HG02588 (cell line): ENCODE data around the gene GRK6.

ENCODE experiments used
- ATAC-seq: cut with Tn5 transposase; IDR thresholded peaks from one replicate; pipeline ENCODE4 v1.9.1; 2021; ENCODE audit warnings: mild to moderate bottlenecking, moderate library complexity; ENCODE audit not compliant: unreplicated experiment

The GRK6 gene

DNA sequence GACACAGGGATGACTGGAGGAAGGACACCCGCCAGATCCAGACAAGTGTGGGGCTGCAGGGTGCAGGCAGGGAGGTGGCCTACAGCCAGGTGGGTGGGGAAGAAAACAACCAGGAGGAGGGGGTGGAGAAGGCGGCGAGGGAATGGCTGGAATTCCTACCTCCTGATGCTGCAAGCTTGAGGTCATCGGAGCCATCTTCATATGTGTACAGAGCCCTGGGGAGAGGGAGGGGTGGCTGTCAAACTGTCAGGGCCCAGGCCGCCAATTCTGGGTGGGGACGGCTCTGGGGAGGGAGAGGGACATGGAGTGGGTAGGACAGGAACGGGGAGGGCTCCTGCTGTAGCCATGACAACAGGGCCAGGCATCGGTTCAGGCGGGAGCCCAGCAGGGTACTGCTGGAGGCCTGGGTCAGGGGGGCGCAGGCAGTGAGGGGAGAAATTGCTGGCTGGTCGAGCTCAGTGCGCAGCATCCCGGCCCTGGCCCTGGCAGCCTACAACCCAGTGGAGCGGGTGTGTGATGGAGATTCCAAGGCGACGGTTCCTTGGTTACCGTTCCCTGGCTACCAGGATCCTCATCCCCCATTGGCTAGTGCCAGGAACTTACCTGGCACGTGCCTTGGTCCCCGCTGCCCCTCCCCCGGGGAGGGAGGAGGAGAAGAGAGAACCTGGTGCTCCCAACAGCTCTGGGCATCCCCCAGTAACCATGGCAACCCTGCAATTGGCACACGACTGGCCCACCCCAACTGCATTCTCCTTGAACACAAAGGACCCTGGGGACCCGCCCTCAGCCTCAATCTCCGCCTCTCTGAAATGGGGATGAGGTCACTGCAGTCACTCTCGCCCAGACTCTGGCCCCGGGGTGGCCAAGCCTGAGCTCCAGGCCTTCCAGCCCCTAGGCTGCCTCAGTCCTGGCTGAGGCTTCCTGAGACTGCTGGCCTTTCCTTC lies 42.5 kb downstream of the GRK6 start:
- no peak for ATAC-seq

DNA sequence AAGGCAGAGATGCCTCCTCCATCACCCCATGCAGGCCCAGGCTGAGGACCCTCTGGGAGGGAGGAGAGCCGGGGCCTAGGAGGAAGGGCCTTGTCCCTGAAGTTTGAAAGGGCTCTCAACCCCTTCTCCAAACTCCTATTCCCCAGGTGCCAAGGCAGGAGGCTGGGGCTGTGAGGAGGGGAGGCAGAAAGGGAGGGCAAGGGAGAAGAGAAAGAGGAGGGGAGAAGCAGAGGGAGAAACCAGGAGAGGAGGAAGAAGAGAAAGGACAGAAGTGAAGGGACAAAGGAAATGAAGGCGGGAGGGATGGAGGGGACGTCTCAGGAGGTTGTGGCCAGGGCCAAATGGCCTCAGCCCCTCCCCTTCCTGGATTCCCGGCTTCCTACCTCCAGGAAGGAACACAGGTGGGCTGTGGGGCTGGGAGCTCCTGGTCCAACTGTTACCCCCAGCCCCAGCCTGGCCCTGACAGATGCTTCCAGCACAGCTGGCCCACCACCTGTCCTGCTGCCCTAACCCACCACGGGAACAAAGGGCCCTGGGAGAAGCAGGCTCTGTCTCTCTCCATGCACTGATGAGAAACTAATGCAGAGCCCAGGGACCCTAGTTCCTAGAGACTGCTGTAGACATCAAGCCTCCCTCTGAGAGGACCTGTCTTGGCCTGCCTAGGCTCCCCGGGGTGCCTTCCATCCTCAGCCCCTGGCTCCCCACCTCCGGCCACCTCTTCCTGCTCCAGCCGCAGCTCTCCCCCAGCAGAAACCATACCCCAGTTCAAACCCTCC lies 43.5 kb downstream of the GRK6 start:
- ATAC-seq: no peak

DNA sequence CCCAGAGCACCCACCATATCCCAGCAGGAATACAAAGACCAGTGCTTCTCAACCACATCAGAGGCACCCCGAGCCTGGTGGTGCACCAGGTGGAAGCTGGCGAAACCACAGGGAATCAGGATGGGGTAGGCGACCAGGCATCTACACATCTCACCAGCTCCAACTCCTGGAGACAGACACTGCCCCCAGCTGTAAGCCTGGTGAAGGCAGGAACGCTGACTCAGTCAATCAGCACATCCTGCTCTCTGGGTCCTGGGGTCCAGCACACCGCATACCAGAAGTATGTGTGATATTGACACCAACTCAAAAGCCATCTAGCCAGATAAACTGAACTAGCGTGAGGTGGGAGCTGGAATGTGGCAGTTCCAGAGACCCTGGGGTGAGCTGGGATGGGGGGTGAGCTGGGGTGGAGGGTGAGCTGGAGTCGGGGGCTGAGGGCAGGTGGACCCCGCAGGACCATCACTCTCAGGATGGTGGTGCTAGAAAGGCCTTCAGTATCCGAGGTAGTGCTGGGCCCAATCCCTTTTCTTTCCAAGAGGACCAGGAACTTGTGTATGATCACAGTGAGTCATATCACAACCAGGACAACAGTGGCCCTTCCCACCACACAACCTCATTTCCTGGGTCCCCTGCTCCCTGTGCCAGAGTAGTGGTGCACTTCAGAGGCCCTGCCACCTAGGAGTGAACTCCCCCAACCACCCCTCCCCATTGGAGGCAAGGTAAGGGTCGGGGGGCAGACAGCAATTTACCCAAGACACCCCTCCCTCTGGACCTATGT lies 44.5 kb downstream of the GRK6 start:
- ATAC-seq: no peak

DNA sequence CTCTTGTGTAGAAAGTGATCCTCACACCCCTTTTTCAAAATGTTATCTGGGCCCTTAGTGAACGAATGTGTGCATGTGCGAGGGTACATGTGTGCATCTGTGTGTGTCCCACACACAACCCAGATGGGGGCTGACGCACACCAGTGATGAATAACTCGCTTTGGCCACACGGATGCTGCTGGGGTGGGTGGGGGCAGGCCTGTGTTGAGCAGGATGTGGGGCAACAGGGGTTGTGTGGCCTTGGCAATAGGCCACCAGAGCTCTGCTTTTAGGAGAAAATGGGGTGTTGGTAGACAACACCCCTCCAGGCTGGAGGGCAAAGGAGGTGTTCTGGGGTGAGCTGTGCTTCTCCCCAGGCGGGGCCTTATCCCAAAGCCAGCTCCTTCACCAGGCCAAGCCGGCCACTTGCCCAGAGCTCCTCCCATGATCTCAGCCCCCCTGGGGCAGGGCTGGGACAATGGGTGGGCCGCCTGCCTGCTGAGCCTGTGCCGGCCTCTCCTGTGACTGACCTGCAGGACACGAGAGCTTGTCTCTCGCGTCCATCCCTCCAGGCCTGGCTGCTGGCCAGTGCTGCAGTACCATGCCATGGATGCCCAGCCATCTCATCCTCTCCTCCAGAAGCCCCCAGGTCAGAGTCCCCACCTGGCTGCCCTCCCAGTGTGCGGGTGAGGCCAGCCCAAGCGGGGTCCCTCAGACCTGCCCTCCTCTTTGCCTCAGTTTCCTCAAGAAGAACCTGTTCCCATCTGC lies 45.3 kb downstream of the GRK6 start:
- no peak for ATAC-seq

- no peak for ATAC-seq
Observed at GRCh38 chr5:177472460-177473442, 46.3 kb downstream of the GRK6 start.

- no peak for ATAC-seq
Observed at GRCh38 chr5:177473443-177474001, 47.0 kb downstream of the GRK6 start, which contains the start of gene DBN1. Gene DBN1, minus strand, starts transcription at chr5:177473634. Its CDS starts 113 bp downstream, at chr5:177473521.

GRCh38 chr5:177474002-177474476 lies 47.6 kb downstream of the GRK6 start:
- ATAC-seq: no peak

- ATAC-seq: no peak
Observed at GRCh38 chr5:177474846-177475562, 48.5 kb downstream of the GRK6 start.

- no peak for ATAC-seq
Observed at GRCh38 chr5:177475563-177476427, 49.3 kb downstream of the GRK6 start.

- no peak for ATAC-seq
Observed at GRCh38 chr5:177476531-177477233, 50.2 kb downstream of the GRK6 start.

DNA sequence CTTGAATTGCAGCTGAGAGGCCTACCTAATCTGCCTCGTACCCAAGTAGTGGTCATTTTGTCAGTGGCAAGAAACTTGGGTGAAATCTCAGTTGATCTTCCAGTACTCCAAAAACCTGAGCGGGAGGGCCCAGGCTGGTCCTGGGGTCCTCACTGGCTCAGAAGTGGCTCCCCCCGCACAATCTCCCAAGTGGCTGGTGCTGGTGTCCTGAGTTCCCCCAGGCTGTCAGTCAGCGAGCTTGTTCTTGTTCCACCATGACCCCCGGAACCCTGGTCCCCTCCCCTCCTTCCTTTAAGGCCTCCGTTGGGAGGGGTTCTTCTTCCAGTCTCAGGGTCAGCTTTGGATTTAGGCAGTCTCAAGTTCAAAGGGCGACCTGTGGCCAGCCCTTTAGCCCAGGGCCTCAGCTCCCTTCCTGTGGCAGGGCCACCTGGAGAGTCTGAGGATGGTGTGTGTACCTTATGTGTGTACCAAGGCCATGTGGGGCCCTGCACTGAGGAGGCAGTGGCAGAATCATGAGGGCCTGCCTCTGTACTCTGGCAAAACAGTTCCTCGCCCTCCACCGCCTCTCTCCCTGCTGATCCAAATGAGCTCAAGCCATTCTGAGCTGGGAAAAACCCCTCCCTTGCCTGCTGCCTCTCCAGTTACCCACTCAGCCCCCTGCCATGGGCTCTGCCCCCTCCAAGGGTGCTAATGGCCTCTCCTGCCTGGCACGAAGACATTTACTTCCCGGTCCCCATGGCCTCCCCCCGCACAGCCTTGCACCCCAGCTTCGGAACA lies 51.4 kb downstream of the GRK6 start:
- ATAC-seq: no peak

DNA sequence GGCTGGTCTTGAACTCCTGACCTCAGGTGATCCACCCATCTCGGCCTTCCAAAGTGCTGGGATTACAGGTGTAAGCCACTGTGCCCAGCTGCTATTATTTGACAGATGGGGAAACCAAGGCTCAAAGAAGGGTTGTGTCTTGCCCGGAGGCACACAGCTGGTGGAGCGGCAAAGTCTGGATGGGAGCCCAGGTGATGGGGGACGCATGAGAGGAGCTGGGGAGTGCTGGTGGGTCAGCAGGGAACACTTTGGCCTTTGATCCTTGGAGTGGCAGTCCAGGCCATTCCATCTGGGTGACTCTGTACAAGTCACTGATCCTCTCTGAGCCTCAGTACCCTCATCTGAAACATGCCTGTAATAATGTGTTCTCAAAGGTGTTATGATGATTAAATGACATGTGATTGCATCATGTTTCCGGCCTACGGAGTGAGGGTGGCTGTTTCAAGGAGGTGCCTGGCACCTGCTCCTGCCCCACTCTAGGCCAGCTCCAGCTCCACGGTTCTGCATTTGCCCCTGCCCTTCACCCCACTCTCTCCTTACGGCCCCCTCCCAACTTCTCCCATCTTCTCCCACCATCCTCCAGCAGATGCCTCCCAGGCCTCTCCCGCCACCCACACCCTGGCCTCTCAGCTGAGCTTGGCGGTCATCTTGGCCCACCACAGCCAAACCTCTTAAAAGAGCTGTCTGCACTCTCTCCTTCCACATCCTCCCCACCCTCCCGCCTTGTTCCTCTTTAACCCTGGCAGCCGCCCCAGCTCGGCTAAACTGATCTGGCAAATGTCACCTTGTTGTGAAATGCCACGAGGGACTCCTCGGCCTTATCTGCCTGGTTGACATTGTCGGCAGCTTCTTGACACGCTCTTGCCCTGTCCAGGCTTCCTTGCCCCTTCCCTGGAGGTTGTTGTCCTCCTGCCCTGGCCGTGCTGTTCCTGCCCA lies 52.5 kb downstream of the GRK6 start:
- ATAC-seq: no peak

DNA sequence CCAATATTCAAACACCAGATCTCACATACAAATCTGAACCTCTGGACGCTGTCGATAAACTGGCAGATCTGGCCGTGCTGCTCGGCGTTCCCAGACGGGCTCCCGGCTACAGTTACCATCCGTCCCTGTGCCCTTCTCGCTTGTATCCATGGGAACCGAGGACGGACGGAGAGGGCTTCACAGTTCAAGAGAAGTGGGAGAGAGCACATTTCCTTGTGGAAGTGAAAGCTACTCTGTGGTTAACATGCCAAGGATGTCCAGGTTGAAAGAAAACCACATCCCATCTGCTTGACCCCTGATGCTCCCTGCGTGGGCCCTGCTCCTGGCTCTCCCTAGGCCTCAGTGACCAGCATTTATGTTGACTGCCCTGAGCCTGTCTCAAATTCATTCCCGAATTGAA lies 53.3 kb downstream of the GRK6 start:
- no peak for ATAC-seq

GRCh38 chr5:177482359-177482795 lies 55.9 kb downstream of the GRK6 start:
- ATAC-seq: no peak

DNA sequence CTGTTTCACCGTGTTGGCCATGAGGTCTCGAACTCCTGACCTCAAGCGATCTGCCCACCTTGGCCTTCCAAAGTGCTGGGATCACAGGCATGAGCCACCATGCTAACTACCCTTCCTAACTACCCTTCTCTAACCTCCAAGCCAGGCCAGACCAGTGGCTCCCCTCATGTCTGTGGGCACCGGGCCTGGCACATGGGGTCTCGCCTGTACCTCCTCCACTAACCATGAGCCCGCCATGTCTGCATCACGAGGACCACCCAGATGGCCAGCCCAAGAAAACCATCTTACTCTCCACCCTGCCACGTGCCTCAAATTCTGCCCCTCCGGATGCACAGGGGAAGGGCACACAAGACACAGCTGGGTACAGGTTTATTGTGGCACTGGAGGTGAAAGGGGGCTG lies 56.6 kb downstream of the GRK6 start:
- ATAC-seq: no peak
